ENCODE measurements around the gene FRMD3. TPM values are rescaled to one million over a fixed set of nuclear protein-coding genes. Genes with fewer than 3 reads are reported as not detected.

Gene FRMD3
- total and polyA plus RNA-seq, 7 donors, result 5.9 to 27.4 (median 8.3) TPM

GRCh38 chr9:83431101-83432060 is 106.8 kb downstream of the FRMD3 start:
- no peaks in the 10 kb centered on the region for H3K27me3 ChIP-seq
- intact Hi-C loops (cut with DNase I), result no loop called here
- DNase-seq, result no peak
- no peak overlapping the region for H3K4me3 ChIP-seq
- 56 to 72% methylated on average over 7 of the region's 7 CpGs for WGBS, 2 donors
- H3K36me3 ChIP-seq, result no peaks in the 10 kb centered on the region
- no peak for TF ChIP-seq EP300 (IDR thresholded peaks at IDR 0.05)
- no peak for TF ChIP-seq CTCF (IDR thresholded peaks at IDR 0.05)
- TF ChIP-seq POLR2AphosphoS5 (IDR thresholded peaks at IDR 0.05), result no peak
- TF ChIP-seq POLR2A (IDR thresholded peaks at IDR 0.05), result no peak
- peak overlapping the region; percentile 28 to 54 (median 43) for H3K27ac ChIP-seq
- H3K9me3 ChIP-seq, result no peaks in the 10 kb centered on the region
- peaks cover 0 to 28% (median 21%) of the 10 kb centered on the region in 4 donors for H3K4me1 ChIP-seq

- Histone ChIP-seq H3K36me3 (no peaks in the 10 kb centered on the region), H3K27ac (no peak overlapping the region), H3K9me3 (no peaks in the 10 kb centered on the region), H3K4me3 (no peak overlapping the region), H3K27me3 (no peaks in the 10 kb centered on the region), H3K4me1 (peaks cover 0 to 28% (median 21%) of the 10 kb centered on the region in 4 donors)
- intact Hi-C loops (cut with DNase I), result no loop called here
- WGBS, 2 donors, result 83 to 88% methylated on average over 4 of the region's 4 CpGs
- no peak for DNase-seq
- TF ChIP-seq POLR2A (IDR thresholded peaks at IDR 0.05), result no peak
- no peak for TF ChIP-seq POLR2AphosphoS5 (IDR thresholded peaks at IDR 0.05)
- no peak for TF ChIP-seq EP300 (IDR thresholded peaks at IDR 0.05)
- no peak for TF ChIP-seq CTCF (IDR thresholded peaks at IDR 0.05)
Observed at GRCh38 chr9:83430681-83431080, 107.5 kb downstream of the FRMD3 start.

GRCh38 chr9:83429229-83429628 is 109.0 kb downstream of the FRMD3 start:
- peaks cover 0 to 28% (median 21%) of the 10 kb centered on the region in 4 donors for H3K4me1 ChIP-seq
- no peak overlapping the region for H3K4me3 ChIP-seq
- no peaks in the 10 kb centered on the region for H3K27me3 ChIP-seq
- no peak overlapping the region for H3K27ac ChIP-seq
- TF ChIP-seq POLR2AphosphoS5 (IDR thresholded peaks at IDR 0.05) (no peak), POLR2A (IDR thresholded peaks at IDR 0.05) (no peak), EP300 (IDR thresholded peaks at IDR 0.05) (no peak), CTCF (IDR thresholded peaks at IDR 0.05) (no peak)
- no peaks in the 10 kb centered on the region for H3K9me3 ChIP-seq
- no peak for DNase-seq
- 49 to 79% methylated on average over 3 of the region's 3 CpGs for WGBS, 2 donors
- intact Hi-C loops (cut with DNase I), result no loop called here
- no peaks in the 10 kb centered on the region for H3K36me3 ChIP-seq

GRCh38 chr9:83425240-83425639 is 113.0 kb downstream of the FRMD3 start:
- DNase-seq, result no peak
- WGBS, 2 donors, result 83 to 88% methylated on average over 4 of the region's 4 CpGs
- H3K27me3 ChIP-seq, result no peaks in the 10 kb centered on the region
- no peaks in the 10 kb centered on the region for H3K9me3 ChIP-seq
- no peak overlapping the region for H3K4me3 ChIP-seq
- TF ChIP-seq POLR2A (IDR thresholded peaks at IDR 0.05) (no peak), CTCF (IDR thresholded peaks at IDR 0.05) (no peak), EP300 (IDR thresholded peaks at IDR 0.05) (no peak), POLR2AphosphoS5 (IDR thresholded peaks at IDR 0.05) (no peak)
- H3K27ac ChIP-seq, result no peak overlapping the region
- no peaks in the 10 kb centered on the region for H3K36me3 ChIP-seq
- peaks cover 0 to 5% (median 0%) of the 10 kb centered on the region in 4 donors for H3K4me1 ChIP-seq
- intact Hi-C loops (cut with DNase I), result no loop called here
